ENCODE results near the gene TMEM168. TPM values are rescaled to one million over a fixed set of nuclear protein-coding genes. Genes with fewer than 3 reads are reported as not detected.

TMEM168 gene
- polyA plus RNA-seq, 5 donors = 54.6 to 80.5 (median 66.5) TPM

DNA sequence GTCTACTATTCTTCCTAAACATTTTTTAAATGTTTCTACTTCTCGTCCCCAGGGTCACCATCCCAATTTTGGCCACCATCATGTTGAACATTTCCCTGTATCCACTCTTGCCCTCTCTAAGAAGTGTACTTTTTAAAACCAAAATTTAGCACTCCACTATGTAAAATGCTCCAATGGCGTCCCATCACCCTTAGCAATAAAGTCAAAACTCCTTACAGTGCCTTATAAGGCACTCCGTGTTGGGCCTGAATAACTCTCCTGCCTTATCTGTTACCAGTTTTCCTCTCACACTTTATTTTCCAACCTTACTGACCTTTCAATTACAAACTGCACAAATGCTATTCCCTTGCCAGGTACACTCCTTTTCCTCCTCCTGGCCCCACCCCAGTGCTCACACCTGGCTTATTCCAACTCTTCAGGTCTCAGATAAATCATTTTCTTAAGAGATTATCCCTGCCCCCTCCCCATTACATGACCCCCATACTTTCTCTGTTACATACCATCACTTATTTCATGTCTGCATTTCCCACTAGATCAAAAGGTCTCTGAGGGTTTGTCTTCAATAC lies 1.3 kb downstream of the TMEM168 start:
- DNase-seq = no peak

DNA sequence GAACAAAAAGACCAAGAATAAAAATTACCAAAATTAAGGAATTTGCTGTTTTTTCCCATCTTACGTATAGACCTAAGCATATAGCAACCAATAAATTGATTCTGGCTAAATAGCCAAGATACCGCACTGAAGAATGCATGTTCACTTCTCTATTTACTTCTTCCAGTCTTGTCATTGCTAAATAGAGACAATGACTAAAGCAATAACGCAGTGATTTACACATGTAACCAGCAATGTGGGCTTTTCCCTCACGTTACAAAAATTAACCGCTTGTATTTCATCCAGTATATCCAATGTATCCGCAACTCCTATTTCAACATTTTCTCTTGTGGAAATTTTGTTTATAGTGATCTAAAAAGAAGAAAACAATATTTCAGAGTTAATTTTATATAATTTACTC lies 5.6 kb downstream of the TMEM168 start:
- no peak for DNase-seq

DNA sequence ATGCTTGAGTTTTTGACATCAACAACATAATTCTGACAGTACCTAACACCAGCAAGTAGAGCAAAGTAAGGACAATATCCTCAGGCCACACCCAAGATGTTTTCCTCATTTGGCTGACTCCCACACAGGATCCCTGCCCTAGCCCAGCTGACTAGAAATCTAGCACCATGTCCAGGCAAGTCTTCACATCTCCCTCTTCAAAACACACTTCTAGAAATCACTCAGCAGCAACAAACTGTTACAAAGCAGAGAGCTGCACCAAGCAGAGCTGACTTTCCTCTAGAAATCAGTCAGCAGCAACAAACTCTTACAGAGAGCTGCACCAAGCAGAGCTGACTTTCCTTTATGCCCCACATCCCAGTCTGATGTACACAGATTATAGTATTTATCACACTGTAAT lies 7.7 kb downstream of the TMEM168 start:
- no peak for DNase-seq

DNA sequence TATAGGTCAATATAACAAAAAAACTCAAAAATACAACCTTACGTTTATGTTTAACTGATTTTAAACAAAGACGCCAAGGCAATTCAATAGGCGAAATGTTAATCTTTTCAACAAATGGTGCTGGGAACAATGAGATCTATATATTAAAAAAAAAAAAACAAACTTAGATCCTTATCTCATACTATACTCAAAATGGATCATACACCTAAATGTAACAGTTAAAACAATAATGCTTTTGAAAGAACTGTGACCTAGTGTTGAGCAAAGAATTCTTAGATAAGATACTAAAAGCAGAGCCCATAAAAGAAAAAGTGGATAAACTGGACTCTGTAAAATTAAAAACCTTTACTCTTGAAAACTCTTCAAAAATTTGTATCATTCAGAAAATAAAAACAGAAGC lies 8.6 kb downstream of the TMEM168 start:
- no peak for DNase-seq

DNA sequence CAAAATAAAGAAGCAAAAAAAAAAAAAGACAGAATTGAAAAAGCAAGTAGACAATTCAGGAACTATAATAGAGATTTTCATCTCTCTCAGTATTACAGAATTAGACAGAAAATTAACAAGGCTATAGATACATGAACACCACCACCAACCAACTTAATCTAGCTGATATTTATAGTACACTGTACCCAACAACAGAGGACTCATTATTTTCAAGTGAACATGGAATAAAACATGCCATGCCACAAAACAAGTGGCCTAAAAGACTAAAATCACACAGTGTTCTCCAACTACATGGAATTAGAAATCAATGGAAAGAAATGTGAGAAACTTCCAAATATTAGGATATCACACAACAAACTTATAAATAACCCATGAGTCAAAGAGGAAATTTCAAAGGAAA lies 9.1 kb downstream of the TMEM168 start:
- DNase-seq = no peak

DNA sequence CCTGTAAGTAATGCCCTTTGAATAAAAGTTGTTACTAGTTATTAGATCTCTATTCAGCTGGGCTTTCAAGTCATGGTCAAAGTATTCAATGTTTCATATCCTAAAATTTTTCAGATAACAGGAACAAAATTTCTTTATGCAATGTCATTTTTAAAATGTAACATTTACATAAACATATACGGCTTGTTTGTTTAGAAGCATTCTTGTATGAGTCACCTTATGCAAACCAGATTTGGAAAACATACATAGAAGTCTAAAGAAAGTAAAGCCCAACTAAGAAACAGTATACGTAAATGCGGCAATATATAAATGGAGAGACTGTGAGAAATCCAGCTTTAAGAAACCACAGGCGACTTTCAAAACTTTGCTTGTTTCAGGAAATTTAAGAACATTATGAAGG lies 10.5 kb downstream of the TMEM168 start:
- DNase-seq = no peak

DNA sequence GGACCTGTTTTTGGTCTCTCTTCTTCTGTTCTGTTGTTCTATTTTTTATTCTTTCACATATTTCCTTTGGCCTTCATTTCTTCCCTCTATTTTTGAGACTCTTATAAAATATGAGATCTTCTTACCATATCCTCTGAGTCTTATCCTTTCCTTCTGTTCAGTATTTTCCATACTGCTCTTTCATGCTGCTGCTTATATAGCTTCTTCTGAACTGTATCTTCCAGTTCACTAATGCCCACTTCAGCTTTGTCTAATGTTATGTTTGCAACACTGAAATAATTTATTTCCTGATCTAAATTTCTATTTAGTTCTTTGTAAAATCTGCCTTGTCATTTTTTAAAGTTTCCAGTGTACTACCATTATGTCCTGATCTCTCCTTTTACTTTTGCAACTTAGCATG lies 12.8 kb downstream of the TMEM168 start:
- DNase-seq = no peak

DNA sequence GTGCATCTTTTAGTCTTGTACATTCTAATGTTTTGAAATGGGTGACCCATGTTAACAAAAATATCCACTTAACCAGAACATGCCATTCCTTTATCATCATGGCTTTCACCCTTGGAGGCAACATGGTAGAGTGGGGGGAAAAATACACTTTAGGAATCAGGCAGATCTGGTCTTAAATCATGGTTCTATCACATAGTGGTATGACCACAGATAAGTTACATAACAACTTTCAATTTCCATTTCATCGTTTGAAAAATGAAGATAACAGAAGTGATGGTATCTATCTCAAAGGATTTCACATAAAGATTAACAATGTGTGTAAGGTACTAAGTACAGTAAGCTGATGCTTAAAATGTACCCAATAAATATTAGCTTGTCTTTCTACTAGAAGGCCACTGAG lies 19.0 kb downstream of the TMEM168 start:
- DNase-seq = no peak

DNA sequence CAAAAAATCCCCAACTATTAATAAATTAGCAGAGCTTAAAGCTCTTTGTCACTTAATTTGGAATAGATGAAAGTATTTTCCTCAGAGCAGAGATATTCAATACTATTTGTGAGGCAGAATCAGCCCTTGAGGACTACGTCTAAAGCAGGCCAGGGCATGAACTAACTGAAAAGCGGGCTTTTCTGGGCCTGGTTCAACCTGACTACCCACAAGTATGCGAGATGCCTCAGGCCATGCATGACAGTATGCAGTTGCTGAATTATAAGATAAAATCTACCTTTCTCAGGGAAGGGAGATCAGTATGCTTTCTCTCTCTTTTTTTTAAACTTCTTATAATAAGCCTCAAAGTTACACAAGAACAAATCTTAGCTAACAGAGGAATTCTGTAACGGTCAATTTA lies 20.1 kb downstream of the TMEM168 start:
- no peak for DNase-seq

DNA sequence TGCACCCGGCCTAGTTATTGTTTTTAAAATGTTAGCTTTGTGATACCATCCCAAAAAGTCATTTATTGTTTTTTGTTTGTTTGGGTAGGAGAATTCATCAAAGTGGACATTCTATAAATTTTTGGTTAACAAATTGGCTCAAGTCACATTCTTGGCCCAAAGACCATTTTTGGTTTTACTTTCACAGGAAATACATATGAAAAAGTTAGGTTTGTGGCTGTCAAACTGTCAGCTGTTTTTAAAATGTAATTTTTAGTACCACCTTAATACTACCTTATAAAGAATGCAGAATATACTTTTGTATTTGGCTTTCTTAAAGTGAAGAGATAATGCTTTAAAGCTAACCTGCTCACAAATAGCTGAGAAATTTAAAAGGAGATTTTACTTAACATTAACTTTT lies 25.1 kb downstream of the TMEM168 start:
- no peak for DNase-seq

DNA sequence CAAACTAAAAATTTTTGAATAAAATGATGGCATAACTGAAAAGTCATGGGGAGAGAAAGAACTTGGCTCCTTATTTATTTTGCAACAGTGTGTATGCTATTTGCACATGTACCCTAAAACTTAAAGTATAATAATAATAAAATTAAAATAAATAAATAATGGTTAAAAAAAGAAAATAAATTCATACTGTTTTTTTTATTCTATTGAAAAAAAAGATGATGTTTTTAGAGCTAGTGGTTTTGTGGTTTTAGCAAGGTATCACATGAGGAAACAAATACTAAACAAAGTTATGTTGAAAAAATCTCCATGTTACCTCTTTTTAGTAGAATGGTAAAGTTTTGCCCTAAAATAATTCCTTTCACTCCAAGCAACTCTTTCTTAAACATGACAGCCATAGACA lies 26.2 kb downstream of the TMEM168 start:
- no peak for DNase-seq

DNA sequence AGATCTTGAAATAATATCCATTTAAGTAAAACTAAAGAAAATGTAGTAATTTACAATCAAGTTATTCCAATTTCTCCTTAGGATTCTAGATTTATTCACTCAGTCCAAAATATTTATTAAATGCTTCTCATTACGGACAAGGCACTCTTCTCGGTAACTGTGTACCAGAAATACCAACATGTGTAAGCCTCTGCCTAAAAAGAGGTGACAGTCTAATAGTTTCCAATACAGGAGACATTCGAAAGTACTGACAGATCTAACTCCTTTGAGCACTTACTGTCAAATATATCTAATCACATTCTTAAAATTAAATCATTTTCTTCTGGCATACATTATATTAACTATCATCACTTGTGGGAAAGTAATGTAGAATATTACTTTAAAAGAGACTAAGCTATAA lies 26.9 kb downstream of the TMEM168 start:
- no peak for DNase-seq

DNA sequence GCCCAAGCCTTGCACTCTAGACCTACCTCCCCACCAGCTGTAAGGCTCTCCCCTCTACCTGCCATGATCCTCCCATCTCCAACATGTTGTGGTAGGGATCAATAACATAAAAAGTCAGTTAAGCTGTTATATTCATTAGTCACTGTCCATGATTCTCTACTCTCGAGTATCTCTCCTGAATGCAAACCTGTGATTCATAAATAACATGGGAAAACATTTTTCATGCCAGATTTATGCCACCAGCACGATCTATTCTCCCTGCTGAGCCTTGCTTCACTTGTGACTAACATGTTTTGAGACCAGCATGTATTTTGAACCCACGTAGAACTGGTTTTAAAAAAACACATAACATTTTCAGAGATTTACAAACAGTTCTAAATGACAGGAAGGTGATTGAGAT lies 30.3 kb downstream of the TMEM168 start:
- DNase-seq = no peak

DNA sequence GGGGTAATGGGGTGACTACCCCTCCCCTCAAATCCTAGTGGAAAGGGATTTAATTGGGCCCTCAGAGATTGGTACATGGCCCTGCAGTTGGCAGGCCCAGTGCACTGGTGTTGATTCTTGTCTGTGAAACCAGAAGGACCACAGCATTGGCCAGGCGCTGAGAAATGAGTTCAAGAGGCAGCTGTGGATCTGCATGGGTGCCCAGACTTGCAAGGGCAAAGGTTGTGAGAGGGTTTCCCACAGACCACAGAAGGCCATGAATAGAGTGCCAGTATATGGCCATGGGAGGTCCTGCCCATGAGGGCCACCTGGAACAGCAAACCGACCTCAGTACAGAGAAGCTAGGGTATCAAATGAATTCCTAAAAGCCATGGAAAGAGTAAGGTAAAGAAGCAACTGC lies 32.9 kb downstream of the TMEM168 start:
- DNase-seq = no peak

DNA sequence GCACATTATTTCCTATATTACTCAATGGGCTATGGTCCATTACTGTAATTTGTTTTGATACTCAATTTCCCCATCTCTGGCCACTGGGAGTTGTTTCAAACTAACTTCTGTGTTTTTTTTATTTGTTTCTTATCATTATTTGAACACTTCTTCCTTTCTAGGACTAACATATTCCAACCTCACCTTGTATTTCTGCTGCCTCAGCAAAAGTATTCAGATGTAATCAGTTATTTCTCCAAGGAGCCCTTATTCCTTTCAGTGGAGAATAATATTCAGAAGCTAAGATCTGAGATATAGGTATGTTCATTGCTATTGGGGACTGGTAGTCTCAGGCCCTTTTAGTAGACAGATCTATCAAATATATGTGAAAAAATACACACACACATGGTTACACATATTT lies 36.9 kb downstream of the TMEM168 start:
- no peak for DNase-seq

DNA sequence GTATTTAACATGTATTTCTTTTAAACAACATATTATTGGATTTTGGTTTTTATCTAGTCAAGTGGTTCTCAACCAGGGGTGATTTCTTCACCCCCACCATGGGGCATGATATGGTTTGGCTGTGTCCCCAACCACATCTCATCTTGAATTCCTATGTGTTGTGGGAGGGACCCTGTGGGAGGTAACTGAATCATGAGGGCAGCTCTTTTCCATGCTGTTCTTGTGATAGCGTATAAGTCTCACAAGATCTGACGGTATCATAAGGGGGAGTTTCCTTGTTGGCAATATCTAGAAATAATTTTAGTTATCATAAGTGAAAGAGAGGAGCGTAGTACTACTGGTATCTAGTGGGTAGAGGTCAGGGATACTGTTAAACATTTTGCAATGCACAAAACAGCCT lies 37.6 kb downstream of the TMEM168 start:
- no peak for DNase-seq

DNA sequence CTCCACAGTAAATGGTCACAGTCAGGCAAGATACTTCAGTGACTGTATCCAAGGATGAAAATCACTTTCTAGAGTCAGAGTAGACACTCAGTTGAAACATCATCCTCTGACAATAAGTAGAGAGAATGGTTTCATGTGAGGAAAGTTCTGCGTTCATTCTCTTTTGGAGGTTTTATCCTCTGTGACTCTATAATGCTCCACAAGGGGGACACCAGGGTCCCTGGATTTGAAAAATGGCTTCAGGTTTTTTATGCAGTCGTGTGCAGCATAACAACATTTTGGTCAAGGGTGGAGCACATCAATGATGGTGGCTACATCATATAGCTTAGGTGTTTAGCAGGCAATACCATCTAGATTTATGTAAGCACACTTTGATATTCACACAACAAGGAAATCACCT lies 40.4 kb downstream of the TMEM168 start:
- DNase-seq = no peak

DNA sequence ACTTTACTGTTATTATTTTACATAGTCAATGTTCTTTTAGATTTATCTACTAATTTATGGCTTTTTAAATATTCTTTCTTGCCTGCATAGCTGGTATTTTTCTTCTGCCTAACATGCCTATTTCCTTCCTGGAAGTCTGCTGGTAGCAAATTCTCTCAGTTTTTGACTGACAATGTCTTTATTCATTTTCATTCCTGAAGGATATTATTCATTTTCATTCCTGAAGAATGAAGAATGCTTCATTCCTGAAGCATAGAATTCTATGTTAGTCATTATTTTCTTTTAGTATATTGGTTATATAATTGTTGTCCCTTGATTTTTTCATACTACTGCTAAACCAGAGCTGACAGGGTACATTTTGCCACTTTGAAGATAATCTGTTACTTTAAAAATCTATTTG lies 41.8 kb downstream of the TMEM168 start:
- no peak for DNase-seq

DNA sequence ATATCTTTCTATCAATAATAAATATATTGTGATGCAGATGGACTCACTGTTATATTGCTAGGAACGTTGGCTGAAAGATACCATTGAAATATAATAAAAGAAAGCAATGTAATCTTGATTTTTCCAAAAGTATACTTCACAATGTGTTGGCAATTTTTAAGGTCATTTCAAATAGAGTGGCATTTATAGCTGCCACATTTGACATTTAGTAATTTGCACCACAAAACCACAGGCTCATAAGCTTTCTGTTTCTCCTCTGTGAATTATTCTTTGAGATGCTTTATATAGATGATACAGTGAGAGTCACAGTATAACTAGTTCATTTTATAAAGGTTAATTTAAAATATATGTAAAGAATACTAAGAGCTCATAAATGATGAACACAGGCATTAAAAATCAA lies 44.6 kb downstream of the TMEM168 start:
- DNase-seq = no peak

DNA sequence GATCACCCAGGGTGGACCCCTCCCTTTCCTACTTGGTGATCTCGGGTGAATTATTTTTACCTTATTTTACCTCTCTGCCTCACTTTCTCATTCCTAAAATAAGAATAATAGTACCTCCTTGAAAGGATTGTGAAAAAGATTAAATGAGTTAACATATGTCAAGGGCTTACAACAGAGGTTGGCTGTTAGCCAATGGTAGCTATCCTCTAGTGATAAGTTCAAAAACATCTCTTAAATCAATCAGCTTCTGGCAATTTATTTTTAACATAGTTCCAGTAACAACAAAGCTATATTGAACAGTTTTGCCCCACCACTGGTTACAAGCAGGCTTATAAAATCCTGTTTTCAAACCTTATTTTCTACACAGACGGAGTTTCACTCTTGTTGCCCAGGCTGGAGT lies 45.4 kb downstream of the TMEM168 start:
- no peak for DNase-seq

DNA sequence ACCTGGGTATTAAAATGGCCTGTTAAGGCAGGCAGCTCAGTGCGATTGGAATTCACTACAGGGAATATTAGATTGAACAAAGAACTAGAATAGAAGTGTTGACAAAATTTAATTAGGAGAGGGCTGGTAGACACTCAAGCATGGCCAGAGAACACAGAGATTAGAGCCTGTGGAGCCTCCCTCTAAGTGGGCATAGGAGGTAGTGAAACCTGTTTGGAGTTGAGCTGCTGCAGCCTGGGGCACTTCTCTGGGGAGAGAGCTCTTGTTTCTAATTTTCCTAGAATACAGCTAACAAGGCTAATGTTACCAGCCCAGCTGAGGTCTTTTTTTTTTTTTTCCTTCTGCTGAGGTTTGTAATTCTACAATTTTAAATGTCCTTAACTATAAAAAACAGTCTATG lies 46.4 kb downstream of the TMEM168 start:
- peak; percentile 19 to 20 for DNase-seq

DNA sequence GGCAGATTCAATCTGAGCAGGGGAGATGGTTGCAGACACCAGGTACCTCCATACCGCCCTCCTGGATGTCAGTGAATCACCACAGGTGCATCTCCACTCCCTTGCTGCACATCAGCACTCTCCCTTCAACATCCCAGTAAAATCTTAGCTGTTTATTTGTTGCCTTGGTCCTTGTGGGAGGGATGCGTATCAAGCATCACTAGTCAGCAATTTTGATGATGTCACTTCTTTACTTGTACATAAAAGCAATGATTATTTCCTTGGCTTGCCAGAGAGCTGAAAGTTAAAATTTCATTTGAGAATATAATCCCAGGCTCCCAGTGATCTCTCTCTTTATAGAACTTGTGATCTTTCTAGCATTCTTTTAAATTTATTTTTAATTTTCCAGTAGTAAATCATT lies 49.5 kb downstream of the TMEM168 start:
- DNase-seq = no peak

DNA sequence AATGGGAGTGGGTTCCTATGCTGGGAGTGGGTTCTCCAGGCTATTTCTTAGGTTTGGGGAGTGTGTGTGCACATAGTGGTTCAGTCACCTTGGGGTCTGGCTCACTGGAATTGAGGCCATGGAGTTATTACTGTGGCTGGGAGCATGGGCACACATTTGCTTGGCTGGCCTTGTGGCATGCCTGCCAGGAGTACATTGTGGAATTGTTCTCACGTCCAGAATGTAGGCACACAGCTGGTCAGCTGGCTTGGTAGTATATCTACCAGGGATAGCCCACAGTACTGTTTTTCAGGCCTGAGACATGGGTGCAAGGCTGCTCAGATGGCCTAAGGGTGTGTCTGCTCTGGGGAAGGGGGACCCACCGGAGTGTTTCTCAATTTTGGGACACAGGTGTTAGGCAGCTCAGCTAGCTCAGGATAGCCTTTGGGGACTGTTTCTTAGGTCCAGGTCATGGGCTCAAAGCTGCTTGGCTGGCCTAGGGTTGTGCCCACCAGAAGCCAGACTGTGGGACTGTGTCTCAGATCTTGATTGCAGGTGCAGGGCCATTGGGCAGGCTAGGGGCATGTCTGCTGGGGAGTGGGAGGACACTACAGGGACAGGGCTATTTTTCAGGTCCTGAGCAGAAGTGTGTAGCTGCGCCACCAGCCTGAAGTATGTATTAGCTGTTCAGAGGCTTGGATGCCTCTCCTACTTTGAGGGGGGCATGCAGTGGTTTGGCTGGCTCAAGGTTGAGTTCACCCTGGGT lies 50.6 kb downstream of the TMEM168 start:
- no peak for DNase-seq

DNA sequence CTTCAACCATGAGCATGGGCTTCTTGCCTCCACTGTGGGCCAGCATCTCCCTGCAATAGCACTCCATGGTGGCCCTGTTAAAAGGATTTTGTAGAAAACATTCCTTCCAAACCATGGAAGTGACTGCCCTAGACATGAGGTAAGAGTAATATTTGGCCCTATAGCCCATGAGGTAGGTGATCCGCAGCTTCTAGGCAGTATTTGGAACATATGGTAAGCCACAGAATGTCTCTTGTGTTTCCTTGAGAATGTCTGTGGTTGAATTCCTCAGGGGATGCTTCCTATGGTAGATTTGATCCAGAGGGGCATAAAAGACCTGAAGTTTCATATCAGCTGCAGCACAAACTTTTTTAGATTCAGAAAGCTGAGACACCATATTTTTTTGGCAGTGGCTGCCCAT lies 54.9 kb downstream of the TMEM168 start:
- DNase-seq = no peak

Measured in right lung (tissue), 5 donors.